ENCODE results near the gene CUL5.

Gene CUL5

DNA sequence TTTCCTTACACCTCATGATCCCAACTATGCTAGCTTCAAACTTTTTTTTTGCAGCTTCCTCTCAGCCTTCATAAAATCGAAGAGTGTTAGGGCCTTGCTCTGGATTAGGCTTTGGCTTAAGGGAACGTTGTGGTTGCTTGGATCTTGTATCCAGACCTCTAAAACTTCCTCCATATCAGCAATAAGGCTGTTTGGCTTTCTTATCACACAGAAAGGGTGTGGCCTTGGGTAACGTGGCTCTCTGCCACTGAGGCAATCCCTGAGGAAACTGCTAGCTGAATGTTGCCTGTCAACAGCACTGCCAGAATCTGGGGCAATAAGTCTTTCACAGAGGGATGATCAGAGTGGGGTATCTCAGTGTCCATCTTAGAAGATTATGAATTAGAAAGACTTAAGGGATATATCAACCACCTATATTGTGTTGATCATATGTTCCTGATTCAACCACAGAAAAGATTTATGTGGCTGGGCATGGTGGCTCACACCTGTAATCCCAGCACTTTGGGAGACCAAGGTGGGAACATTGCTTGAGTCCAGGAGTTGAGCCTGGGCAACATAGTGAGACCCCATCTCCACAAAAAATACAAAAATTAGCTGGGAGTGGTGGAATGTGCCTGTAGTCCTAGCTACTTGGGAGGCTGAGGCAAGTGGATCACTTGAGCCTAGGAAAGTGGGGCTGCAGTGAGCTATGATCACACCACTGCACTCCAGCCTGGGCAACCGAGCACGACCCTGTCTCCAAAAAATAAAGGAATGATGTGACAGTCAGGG lies 12.5 kb upstream of the CUL5 start:
- no peaks in the 10 kb centered on the region for H4K20me1 ChIP-seq
- no peak overlapping the region for H3K4me2 ChIP-seq
- peaks cover 8% of the 10 kb centered on the region; the same call in 1 of the 2 replicates for H3K9me3 ChIP-seq
- H3K27me3 ChIP-seq: no peaks in the 10 kb centered on the region
- no peak overlapping the region for H3K27ac ChIP-seq
- no peaks in the 10 kb centered on the region for H3K36me3 ChIP-seq
- no peak overlapping the region for H3K9ac ChIP-seq
- no peak for TF ChIP-seq Cebpa-rat (IDR thresholded peaks at IDR 0.05)
- H3K4me1 ChIP-seq: no peaks in the 10 kb centered on the region
- no peak overlapping the region for H3K4me3 ChIP-seq

- H3K36me3 ChIP-seq: no peaks in the 10 kb centered on the region
- H3K9me3 ChIP-seq: peaks cover 8% of the 10 kb centered on the region; the same call in 1 of the 2 replicates
- no peaks in the 10 kb centered on the region for H4K20me1 ChIP-seq
- no peaks in the 10 kb centered on the region for H3K27me3 ChIP-seq
- H3K9ac ChIP-seq: no peak overlapping the region
- H3K27ac ChIP-seq: no peak overlapping the region
- no peaks in the 10 kb centered on the region for H3K4me1 ChIP-seq
- no peak overlapping the region for H3K4me3 ChIP-seq
- no peak overlapping the region for H3K4me2 ChIP-seq
- no peak for TF ChIP-seq Cebpa-rat (IDR thresholded peaks at IDR 0.05)
These were observed 9.9 kb upstream of the CUL5 start for GRCh38 chr11:107998761-107999160.

DNA sequence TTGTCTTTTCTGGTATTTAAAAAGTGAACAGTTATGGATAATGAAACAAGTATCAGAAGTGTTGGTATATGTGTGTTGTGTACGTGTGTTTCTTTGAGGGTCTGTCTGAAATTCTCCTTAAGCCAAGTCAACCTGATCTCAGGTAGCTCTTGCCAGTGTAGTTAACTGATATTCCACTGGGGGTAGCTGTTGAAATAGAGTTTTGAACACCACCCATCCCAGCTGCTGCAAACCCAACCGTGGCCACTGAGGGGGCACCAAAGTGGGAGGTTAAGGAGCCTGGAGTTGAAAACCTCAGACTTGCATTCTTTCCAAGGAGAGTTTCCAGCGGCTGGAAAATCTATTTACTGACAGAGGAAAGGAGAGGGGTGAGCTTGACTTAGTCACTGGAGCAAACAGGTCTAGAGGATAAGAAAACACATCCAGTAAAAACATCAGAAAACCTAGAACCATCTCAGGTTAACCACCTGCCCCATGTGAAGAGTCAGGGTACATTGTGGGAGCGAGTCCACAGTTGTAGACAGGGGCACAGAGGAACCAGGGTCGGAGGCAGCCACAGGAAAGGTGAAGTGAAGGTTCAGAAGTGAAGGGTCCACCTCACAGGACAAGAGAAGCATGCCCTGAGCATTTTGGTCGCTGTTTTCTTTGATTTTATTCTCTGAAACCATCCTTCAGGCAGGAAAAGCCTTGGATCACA lies 8.8 kb upstream of the CUL5 start:
- no peak overlapping the region for H3K4me2 ChIP-seq
- H3K4me3 ChIP-seq: no peak overlapping the region
- peaks cover 8% of the 10 kb centered on the region; the same call in 1 of the 2 replicates for H3K9me3 ChIP-seq
- H3K4me1 ChIP-seq: no peaks in the 10 kb centered on the region
- H4K20me1 ChIP-seq: no peaks in the 10 kb centered on the region
- no peak for TF ChIP-seq Cebpa-rat (IDR thresholded peaks at IDR 0.05)
- no peaks in the 10 kb centered on the region for H3K27me3 ChIP-seq
- no peaks in the 10 kb centered on the region for H3K36me3 ChIP-seq
- no peak overlapping the region for H3K9ac ChIP-seq
- no peak overlapping the region for H3K27ac ChIP-seq

GRCh38 chr11:108002476-108002875 lies 6.2 kb upstream of the CUL5 start:
- Histone ChIP-seq H3K4me2 (no peak overlapping the region), H3K9ac (no peak overlapping the region), H3K27me3 (no peaks in the 10 kb centered on the region), H3K27ac (no peak overlapping the region), H4K20me1 (no peaks in the 10 kb centered on the region), H3K9me3 (no peaks in the 10 kb centered on the region), H3K4me1 (no peaks in the 10 kb centered on the region), H3K4me3 (no peak overlapping the region), H3K36me3 (no peaks in the 10 kb centered on the region)
- TF ChIP-seq Cebpa-rat (IDR thresholded peaks at IDR 0.05): no peak

GRCh38 chr11:108003623-108004022 lies 5.1 kb upstream of the CUL5 start:
- no peaks in the 10 kb centered on the region for H3K27me3 ChIP-seq
- no peaks in the 10 kb centered on the region for H4K20me1 ChIP-seq
- no peaks in the 10 kb centered on the region for H3K36me3 ChIP-seq
- H3K9ac ChIP-seq: no peak overlapping the region
- H3K4me1 ChIP-seq: peaks cover 7% of the 10 kb centered on the region; the same call in 1 of the 2 replicates
- H3K27ac ChIP-seq: no peak overlapping the region
- no peaks in the 10 kb centered on the region for H3K9me3 ChIP-seq
- H3K4me3 ChIP-seq: no peak overlapping the region
- H3K4me2 ChIP-seq: no peak overlapping the region
- no peak for TF ChIP-seq Cebpa-rat (IDR thresholded peaks at IDR 0.05)

DNA sequence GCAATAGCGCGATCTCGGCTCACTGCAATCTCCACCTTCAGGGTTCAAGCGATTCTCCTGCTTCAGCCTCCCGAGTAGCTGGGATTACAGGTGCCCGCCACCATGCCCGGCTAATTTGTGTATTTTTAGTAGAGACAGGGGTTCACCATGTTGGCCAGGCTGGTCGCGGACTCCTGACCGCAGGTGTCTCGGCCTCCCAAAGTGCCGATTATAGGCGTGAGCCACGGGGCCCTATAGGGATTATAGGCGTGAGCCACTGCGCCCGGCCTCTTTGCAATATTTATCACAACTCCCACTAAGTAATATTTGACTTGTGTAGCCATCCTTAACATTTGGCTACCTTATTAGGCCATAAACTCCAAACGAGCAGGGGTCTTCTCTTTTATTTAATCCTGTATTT lies 879 bp upstream of the CUL5 start:
- peaks cover 3% of the 10 kb centered on the region; the same call in 1 of the 2 replicates for H3K36me3 ChIP-seq
- peaks cover 34% of the 10 kb centered on the region for H3K4me1 ChIP-seq
- no peaks in the 10 kb centered on the region for H3K9me3 ChIP-seq
- H3K27me3 ChIP-seq: no peaks in the 10 kb centered on the region
- TF ChIP-seq Cebpa-rat (IDR thresholded peaks at IDR 0.05): no peak
- H3K4me2 ChIP-seq: no peak overlapping the region
- H3K27ac ChIP-seq: no peak overlapping the region
- peaks cover 34% of the 10 kb centered on the region for H4K20me1 ChIP-seq
- H3K4me3 ChIP-seq: no peak overlapping the region
- no peak overlapping the region for H3K9ac ChIP-seq

DNA sequence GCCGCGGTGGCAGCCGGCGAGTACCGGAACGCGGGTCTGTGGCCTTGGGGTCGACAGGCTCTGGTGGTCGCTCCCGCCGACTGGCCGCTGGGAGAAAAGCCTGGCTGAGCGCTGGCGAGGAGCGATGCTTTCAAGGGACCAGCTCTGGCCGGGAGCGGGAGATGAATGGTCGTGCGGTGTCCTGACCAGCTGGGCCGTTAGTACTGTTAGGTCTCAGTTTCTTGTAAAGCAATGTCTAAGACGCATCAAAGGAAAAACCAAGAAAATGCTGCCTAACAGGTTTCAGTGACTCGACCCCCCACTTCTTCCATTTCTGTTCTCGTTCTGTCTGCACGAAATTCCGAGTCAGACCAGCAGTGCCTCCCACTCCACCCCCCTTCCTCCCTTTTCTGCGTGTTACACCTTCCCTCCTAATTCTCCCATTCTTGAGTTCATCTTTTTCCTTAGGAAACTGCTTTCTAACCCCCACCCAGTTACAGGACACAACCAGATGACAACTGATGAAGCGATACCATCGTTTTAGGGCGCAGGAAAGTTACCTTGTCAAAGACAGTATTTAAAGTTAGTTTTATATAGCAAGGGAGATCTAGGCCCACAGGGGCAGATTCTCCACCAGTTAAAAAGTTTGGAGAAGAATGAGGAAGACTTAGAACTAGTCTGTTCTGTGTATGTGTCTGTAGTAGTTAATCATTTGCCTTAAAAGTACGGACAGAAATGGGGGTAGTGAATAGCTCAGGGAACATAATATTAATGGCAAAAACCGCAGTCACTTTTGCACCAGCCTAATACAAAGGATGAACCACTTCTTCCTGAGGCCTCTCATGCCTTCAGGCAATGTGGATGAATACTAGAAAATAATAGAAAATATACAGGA lies 1.0 kb downstream of the CUL5 start:
- Histone ChIP-seq H3K4me3 (peak overlapping the region; percentile 84), H3K27me3 (no peaks in the 10 kb centered on the region), H3K9ac (peak overlapping the region; percentile 97), H3K36me3 (peaks cover 19% of the 10 kb centered on the region; the same call in 1 of the 2 replicates), H4K20me1 (peaks cover 53% of the 10 kb centered on the region), H3K4me1 (peaks cover 36% of the 10 kb centered on the region), H3K9me3 (no peaks in the 10 kb centered on the region), H3K4me2 (peak overlapping the region; percentile 85), H3K27ac (peak overlapping the region; percentile 98)
- TF ChIP-seq Cebpa-rat (IDR thresholded peaks at IDR 0.05): no peak

DNA sequence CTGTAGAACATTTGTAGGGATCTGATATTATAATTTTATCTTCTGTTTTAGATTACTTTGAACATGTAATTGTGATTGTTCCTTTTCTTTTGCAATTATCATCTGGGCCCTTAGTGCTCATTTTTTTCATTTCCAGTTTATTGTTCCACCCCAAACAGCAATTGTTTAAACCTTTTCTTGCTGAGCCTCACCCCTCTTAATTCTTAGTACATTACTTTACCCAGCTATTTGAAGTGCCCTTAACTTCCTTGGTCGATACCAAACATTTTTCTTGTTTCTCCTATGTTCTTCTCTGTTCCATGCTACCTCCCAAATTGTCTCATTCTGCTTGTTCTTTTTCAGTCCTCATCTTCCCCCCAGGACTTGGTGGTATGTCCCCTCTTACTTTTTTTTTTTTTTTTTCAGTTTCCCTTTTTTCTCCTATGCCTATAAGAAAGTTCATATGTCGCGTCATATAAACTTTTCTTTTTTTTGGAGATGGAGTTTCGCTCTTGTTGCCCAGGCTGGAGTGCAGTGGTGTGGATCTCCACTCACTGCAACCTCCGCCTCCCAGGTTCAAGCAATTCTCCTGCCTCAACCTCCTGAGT lies 3.5 kb downstream of the CUL5 start:
- no peak overlapping the region for H3K4me3 ChIP-seq
- no peak for TF ChIP-seq Cebpa-rat (IDR thresholded peaks at IDR 0.05)
- peaks cover 42% of the 10 kb centered on the region for H3K36me3 ChIP-seq
- no peak overlapping the region for H3K27ac ChIP-seq
- H3K4me1 ChIP-seq: peaks cover 36% of the 10 kb centered on the region
- H3K27me3 ChIP-seq: no peaks in the 10 kb centered on the region
- H3K9ac ChIP-seq: no peak overlapping the region
- H3K9me3 ChIP-seq: no peaks in the 10 kb centered on the region
- H4K20me1 ChIP-seq: peaks cover 78% of the 10 kb centered on the region
- peak overlapping the region; percentile 85 for H3K4me2 ChIP-seq

- H3K36me3 ChIP-seq: peaks cover 54% of the 10 kb centered on the region
- H3K4me2 ChIP-seq: no peak overlapping the region
- no peak overlapping the region for H3K27ac ChIP-seq
- H3K4me3 ChIP-seq: no peak overlapping the region
- no peak for TF ChIP-seq Cebpa-rat (IDR thresholded peaks at IDR 0.05)
- H3K27me3 ChIP-seq: no peaks in the 10 kb centered on the region
- no peak overlapping the region for H3K9ac ChIP-seq
- no peaks in the 10 kb centered on the region for H3K9me3 ChIP-seq
- peaks cover 98% of the 10 kb centered on the region for H4K20me1 ChIP-seq
- H3K4me1 ChIP-seq: peaks cover 14% of the 10 kb centered on the region
These were observed 7.9 kb downstream of the CUL5 start for GRCh38 chr11:108016647-108017046.

Measured in BLaER1 (cell line).